SK-N-SH (cell line): Measurements from ENCODE around the gene ENTPD6. TPM values are rescaled to one million over a fixed set of nuclear protein-coding genes. Genes with fewer than 3 reads are reported as not detected.

Experiments
- CTCF ChIA-PET: fragments of 300-600, 350-600 bp; formaldehyde crosslinking; extraction: SDS; loops from one replicate; lab custom pipeline; 2021; lab: Yijun Ruan, JAX
- POLR2A ChIA-PET: fragments of 350-600 bp; sonication (Branson Sonifier 250); formaldehyde crosslinking; extraction: SDS; loops from one replicate; lab custom pipeline; 2020; ENCODE audit warnings: antibody characterized with exemption, inconsistent platforms; lab: Yijun Ruan, JAX
- DNase-seq: peaks from one replicate; pipeline ENCODE4 v3.0.0; 2012
- H2AFZ ChIP-seq: fragments of 200-600 bp; sonication (generic); 2 replicates; pipeline ENCODE4 v1.8.1; 2016; ENCODE audit warnings: antibody characterized with exemption, mild to moderate bottlenecking, low read depth
- H3F3A ChIP-seq: fragments of 200-600 bp; sonication (generic); replicated peaks from 2 replicates; pipeline ENCODE3; 2016; ENCODE audit warnings: antibody characterized with exemption, mild to moderate bottlenecking; ENCODE audit not compliant: insufficient read depth
- H3K27ac ChIP-seq, 2 experiments: fragments of 200-500 bp in 1 of 2; fragments of 200-600 bp in 1 of 2; sonication (Bioruptor generic) in 1 of 2; sonication (generic), shearing (Covaris generic) in 1 of 2; 2 replicates each; pipeline versions ENCODE4 v1.5.1 to v1.6.1; 2014 to 2016; ENCODE audit warnings: low read depth in 2 of 2, inconsistent platforms in 1 of 2, low read length in 1 of 2, mild to moderate bottlenecking in 1 of 2, mixed read lengths in 1 of 2
- H3K27me3 ChIP-seq: fragments of 200-600 bp; sonication (generic), shearing (Covaris generic); 2 replicates; pipeline ENCODE4 v1.6.1; 2016; ENCODE audit warnings: mixed run types; ENCODE audit not compliant: insufficient read depth
- H3K36me3 ChIP-seq, 2 experiments: fragments of 200-500 bp in 1 of 2; fragments of 200-600 bp in 1 of 2; sonication (Bioruptor generic) in 1 of 2; sonication (generic) in 1 of 2; replicated peaks in 1 of 2; 2 replicates each; pipeline versions ENCODE3 to v1.5.1; 2014 to 2016; ENCODE audit warnings: low read length in 1 of 2, mild to moderate bottlenecking in 1 of 2; ENCODE audit not compliant: insufficient read depth in 2 of 2, control insufficient read depth in 1 of 2
- H3K4me1 ChIP-seq, 2 experiments: fragments of 200-500 bp in 1 of 2; fragments of 200-600 bp in 1 of 2; sonication (Bioruptor generic) in 1 of 2; sonication (generic), shearing (Covaris generic) in 1 of 2; 2 replicates each; pipeline versions ENCODE4 v1.5.1 to v1.6.1; 2014 to 2016; ENCODE audit warnings: low read depth in 1 of 2, low read length in 1 of 2, mixed run types in 1 of 2; ENCODE audit not compliant: insufficient read depth in 2 of 2, control insufficient read depth in 1 of 2
- H3K4me2 ChIP-seq: fragments of 200-600 bp; sonication (generic), shearing (Covaris generic); 2 replicates; pipeline ENCODE4 v1.6.1; 2017; ENCODE audit warnings: mixed run types
- H3K4me3 ChIP-seq, 2 experiments: fragments of 200-500 bp in 1 of 2; fragments of 200-600 bp in 1 of 2; sonication (Bioruptor generic) in 1 of 2; sonication (generic), shearing (Covaris generic) in 1 of 2; 2 replicates each; pipeline versions ENCODE4 v1.5.1 to v1.8.1; 2014 to 2016; ENCODE audit warnings: low read depth in 2 of 2, inconsistent platforms in 1 of 2, low read length in 1 of 2, mild to moderate bottlenecking in 1 of 2, mixed read lengths in 1 of 2, moderate library complexity in 1 of 2
- H3K79me2 ChIP-seq: fragments of 200-600 bp; sonication (generic); 2 replicates; pipeline ENCODE4 v1.8.1; 2017; ENCODE audit warnings: mild to moderate bottlenecking; ENCODE audit not compliant: insufficient read depth
- H3K9ac ChIP-seq: fragments of 200-600 bp; sonication (generic); 2 replicates; pipeline ENCODE4 v1.6.1; 2017; ENCODE audit warnings: mixed run types
- H3K9me2 ChIP-seq: fragments of 200-600 bp; sonication (generic); 2 replicates; pipeline ENCODE4 v1.6.1; 2017; ENCODE audit warnings: mixed run types
- H3K9me3 ChIP-seq: fragments of 200-600 bp; sonication (generic); 2 replicates; pipeline ENCODE4 v1.6.1; 2017; ENCODE audit warnings: mixed run types, mild to moderate bottlenecking, moderate library complexity
- H4K20me1 ChIP-seq: fragments of 200-600 bp; sonication (generic); 2 replicates; pipeline ENCODE4 v1.6.1; 2017; ENCODE audit warnings: mild to moderate bottlenecking, mixed run types; ENCODE audit not compliant: insufficient read depth
- CHD2 ChIP-seq: fragments of 150-350 bp; IDR thresholded peaks from 2 replicates; pipeline ENCODE4 v1.6.1; 2018; ENCODE audit warnings: low read length; ENCODE audit not compliant: partially characterized antibody
- ELF1 ChIP-seq: IDR thresholded peaks from 2 replicates; pipeline ENCODE4 v1.4.0; 2012
- EP300 ChIP-seq, 2 experiments: IDR thresholded peaks; 2 replicates each; pipeline versions ENCODE4 v1.4.0 to v1.6.1; 2012; ENCODE audit warnings: borderline replicate concordance in 1 of 2, low read depth in 1 of 2, low read length in 1 of 2
- EZH2phosphoT487 ChIP-seq: fragments of 200-600 bp; sonication (generic); IDR thresholded peaks from 2 replicates; pipeline ENCODE4 v1.6.1; 2017; ENCODE audit warnings: low read depth, mixed run types, mild to moderate bottlenecking, antibody characterized with exemption, moderate library complexity, borderline replicate concordance
- FOXJ3 ChIP-seq: sonication (generic); formaldehyde crosslinking; IDR thresholded peaks from 2 replicates; pipeline ENCODE4 v1.5.1; 2020; ENCODE audit warnings: mild to moderate bottlenecking, missing genetic modification reagents
- FOXM1 ChIP-seq: IDR thresholded peaks from 2 replicates; pipeline ENCODE4 v1.4.0; 2012; ENCODE audit warnings: low read depth, mild to moderate bottlenecking
- GABPA ChIP-seq: IDR thresholded peaks from 2 replicates; pipeline ENCODE4 v1.4.0; 2012; ENCODE audit warnings: low read depth, mild to moderate bottlenecking
- JUND ChIP-seq: IDR thresholded peaks from 2 replicates; pipeline ENCODE4 v1.4.0; 2012
- MXI1 ChIP-seq: IDR thresholded peaks from 2 replicates; pipeline ENCODE4 v1.6.1; 2012; ENCODE audit warnings: mild to moderate bottlenecking, low read depth, low read length, improper control_type of control experiment
- NFIC ChIP-seq: IDR thresholded peaks from 2 replicates; pipeline ENCODE4 v1.4.0; 2012; ENCODE audit warnings: borderline replicate concordance
- RCOR1 ChIP-seq: fragments of 150-350 bp; IDR thresholded peaks from 2 replicates; pipeline ENCODE4 v1.6.1; 2017; ENCODE audit warnings: antibody characterized with exemption, low read length
- RFX5 ChIP-seq: IDR thresholded peaks from 2 replicates; pipeline ENCODE4 v1.6.1; 2012; ENCODE audit warnings: mild to moderate bottlenecking, improper control_type of control experiment, low read length
- RXRA ChIP-seq: IDR thresholded peaks from 2 replicates; pipeline ENCODE4 v1.4.0; 2012; ENCODE audit warnings: low read depth, mild to moderate bottlenecking, borderline replicate concordance
- SIN3A ChIP-seq: IDR thresholded peaks from 2 replicates; pipeline ENCODE4 v1.6.1; 2012; ENCODE audit warnings: low read depth, mild to moderate bottlenecking, low read length, moderate library complexity, borderline replicate concordance
- SMC3 ChIP-seq: IDR thresholded peaks from 2 replicates; pipeline ENCODE4 v1.6.1; 2012; ENCODE audit warnings: low read depth, low read length, improper control_type of control experiment
- TAF1 ChIP-seq: IDR thresholded peaks from 2 replicates; pipeline ENCODE4 v1.6.1; 2012; ENCODE audit warnings: low read depth, mild to moderate bottlenecking, low read length, moderate library complexity, borderline replicate concordance
- TCF12 ChIP-seq: IDR thresholded peaks from 2 replicates; pipeline ENCODE4 v1.4.0; 2012
- TEAD4 ChIP-seq: IDR thresholded peaks from 2 replicates; pipeline ENCODE4 v1.4.0; 2012; ENCODE audit warnings: mild to moderate bottlenecking, borderline replicate concordance; ENCODE audit not compliant: insufficient read depth
- WGBS: methylation state at CpG from one replicate; pipeline ENCODE4 v1.1.6; 2017; ENCODE audit warnings: low lambda C conversion rate; 5-methylcytosine and 5-hydroxymethylcytosine counted together
- polyA plus RNA-seq, 3 experiments: library from polyadenylated mRNA; depleted of rRNA; stranded (reverse); fragments of >200 nt; gene quantifications; 2 replicates each; pipeline ENCODE4 v1.2.3, GENCODE V29; 2012
- TF ChIP-seq, protein P1 (sequence below): fragments of 150-350 bp; IDR thresholded peaks from 2 replicates; pipeline ENCODE4 v1.6.1; 2016; ENCODE audit warnings: mild to moderate bottlenecking, low read depth, low read length
- TF ChIP-seq, protein P2 (sequence below): IDR thresholded peaks from 2 replicates; pipeline ENCODE4; 2012
- TF ChIP-seq, protein P3 (sequence below): IDR thresholded peaks from 2 replicates; pipeline ENCODE4 v1.4.0; 2012; ENCODE audit warnings: low read depth, borderline replicate concordance
- TF ChIP-seq, protein P4 (sequence below): IDR thresholded peaks from 2 replicates; pipeline ENCODE4 v1.4.0; 2012; ENCODE audit warnings: low read depth

The ENTPD6 gene
- polyA plus RNA-seq, 1 of the 3 experiments (the other 2 are of a cell fraction) = 76.1 TPM

DNA sequence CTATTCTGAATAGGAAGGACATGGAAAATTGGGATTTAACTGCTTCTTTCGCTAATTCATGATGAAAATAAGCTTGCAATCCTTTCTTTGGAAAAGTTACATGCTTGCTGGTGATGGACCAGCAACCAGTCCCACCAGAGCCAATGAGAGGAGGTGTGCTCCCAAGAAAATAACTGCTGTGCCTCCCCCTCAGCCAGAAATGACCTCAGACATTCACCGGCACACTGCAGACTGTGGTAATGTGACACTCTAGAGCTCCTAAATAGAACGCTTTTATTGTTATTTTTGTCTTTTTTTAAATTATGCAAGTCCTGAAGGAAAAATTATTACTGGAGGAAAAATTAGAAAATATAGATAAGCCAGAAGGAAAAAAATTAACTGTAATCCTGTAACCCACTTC, 55.0 kb downstream of the ENTPD6 start (continued):
- TF ChIP-seq, protein P1, sequence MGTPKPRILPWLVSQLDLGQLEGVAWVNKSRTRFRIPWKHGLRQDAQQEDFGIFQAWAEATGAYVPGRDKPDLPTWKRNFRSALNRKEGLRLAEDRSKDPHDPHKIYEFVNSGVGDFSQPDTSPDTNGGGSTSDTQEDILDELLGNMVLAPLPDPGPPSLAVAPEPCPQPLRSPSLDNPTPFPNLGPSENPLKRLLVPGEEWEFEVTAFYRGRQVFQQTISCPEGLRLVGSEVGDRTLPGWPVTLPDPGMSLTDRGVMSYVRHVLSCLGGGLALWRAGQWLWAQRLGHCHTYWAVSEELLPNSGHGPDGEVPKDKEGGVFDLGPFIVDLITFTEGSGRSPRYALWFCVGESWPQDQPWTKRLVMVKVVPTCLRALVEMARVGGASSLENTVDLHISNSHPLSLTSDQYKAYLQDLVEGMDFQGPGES = no peak
- TF ChIP-seq, protein P2, sequence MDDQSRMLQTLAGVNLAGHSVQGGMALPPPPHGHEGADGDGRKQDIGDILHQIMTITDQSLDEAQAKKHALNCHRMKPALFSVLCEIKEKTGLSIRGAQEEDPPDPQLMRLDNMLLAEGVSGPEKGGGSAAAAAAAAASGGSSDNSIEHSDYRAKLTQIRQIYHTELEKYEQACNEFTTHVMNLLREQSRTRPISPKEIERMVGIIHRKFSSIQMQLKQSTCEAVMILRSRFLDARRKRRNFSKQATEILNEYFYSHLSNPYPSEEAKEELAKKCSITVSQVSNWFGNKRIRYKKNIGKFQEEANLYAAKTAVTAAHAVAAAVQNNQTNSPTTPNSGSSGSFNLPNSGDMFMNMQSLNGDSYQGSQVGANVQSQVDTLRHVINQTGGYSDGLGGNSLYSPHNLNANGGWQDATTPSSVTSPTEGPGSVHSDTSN = no peak

DNA sequence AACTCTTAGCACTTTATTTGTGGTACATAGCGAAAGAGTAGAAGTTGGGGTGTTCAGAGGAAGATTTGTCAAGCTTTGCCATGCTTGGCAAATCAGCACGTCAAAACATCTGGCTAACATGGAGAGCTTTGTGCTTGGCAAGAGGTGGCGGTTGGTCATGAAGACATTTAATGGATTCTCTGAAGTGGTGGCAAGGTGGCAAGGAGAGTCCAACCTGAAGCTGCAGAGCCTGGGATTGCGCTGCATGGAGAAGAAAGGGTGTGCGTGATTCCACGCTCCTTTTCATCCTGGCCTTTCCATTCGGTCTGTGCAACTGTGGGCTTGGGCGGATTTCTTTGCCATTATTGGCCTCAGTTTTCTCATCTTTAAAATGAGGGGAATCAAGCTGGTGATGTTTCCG, 55.5 kb downstream of the ENTPD6 start:
- WGBS = 94% methylated on average over 9 of the region's 9 CpGs
- H3F3A ChIP-seq = peaks cover 10% of the 10 kb centered on the region
- no peak overlapping the region for H2AFZ ChIP-seq
- H3K79me2 ChIP-seq = peaks cover 76% of the 10 kb centered on the region
- H3K9me3 ChIP-seq = no peaks in the 10 kb centered on the region
- H3K27me3 ChIP-seq = no peaks in the 10 kb centered on the region
- TF ChIP-seq RXRA = no peak
- TF ChIP-seq SIN3A = no peak
- no peak for TF ChIP-seq GABPA
- TF ChIP-seq, protein P3, sequence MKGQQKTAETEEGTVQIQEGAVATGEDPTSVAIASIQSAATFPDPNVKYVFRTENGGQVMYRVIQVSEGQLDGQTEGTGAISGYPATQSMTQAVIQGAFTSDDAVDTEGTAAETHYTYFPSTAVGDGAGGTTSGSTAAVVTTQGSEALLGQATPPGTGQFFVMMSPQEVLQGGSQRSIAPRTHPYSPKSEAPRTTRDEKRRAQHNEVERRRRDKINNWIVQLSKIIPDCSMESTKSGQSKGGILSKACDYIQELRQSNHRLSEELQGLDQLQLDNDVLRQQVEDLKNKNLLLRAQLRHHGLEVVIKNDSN = no peak
- no peak for TF ChIP-seq CHD2
- no peak for TF ChIP-seq ELF1
- TF ChIP-seq TCF12 = no peak
- no peak for TF ChIP-seq RCOR1
- no peak for TF ChIP-seq NFIC
- no peak for TF ChIP-seq MXI1
- no peak for TF ChIP-seq FOXM1
- TF ChIP-seq FOXJ3 (CRISPR knock-in tag) = no peak
- TF ChIP-seq RFX5 = no peak
- no peak for TF ChIP-seq EZH2phosphoT487
- TF ChIP-seq JUND = no peak
- TF ChIP-seq, protein P4, sequence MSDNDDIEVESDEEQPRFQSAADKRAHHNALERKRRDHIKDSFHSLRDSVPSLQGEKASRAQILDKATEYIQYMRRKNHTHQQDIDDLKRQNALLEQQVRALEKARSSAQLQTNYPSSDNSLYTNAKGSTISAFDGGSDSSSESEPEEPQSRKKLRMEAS = no peak
- no peak for TF ChIP-seq SMC3
- no peak for TF ChIP-seq TAF1
- no peak for TF ChIP-seq EP300 (IDR thresholded peaks at IDR 0.05; ENCODE audit: borderline replicate concordance in 1 of 2, low read depth in 1 of 2, low read length in 1 of 2)
- no peak for TF ChIP-seq TEAD4
- ChIA-PET CTCF (interaction anchor here (0.8 to 6.4 kb wide), 2 partner anchors 12 to 148 kb away, joined by 3 to 28 read pairs; no protein-coding TSS in a partner anchor), POLR2A (no interaction called here)
- H3K27ac ChIP-seq = no peak overlapping the region
- no peak overlapping the region for H3K4me3 ChIP-seq
- no peak overlapping the region for H3K9ac ChIP-seq
- peaks cover 66% of the 10 kb centered on the region for H4K20me1 ChIP-seq
- H3K4me1 ChIP-seq = peaks cover 11 to 62% of the 10 kb centered on the region in 2 experiments
- DNase-seq = no peak
- H3K9me2 ChIP-seq = no peaks in the 10 kb centered on the region
- peak overlapping the region; percentile 98 for H3K4me2 ChIP-seq
- H3K36me3 ChIP-seq = peaks cover 3 to 12% of the 10 kb centered on the region in 2 experiments
